Left renal pelvis (tissue), 4 donors: Measurements from ENCODE around the gene TMEM144. TPM values are rescaled to one million over a fixed set of nuclear protein-coding genes. Genes with fewer than 3 reads are reported as not detected.

ENCODE experiments used
- DNase-seq, 4 donors: peaks; one replicate each; pipeline ENCODE4 v3.0.0-alpha.2; 2013; ENCODE audit warnings: low read depth in 4 of 4, low spot score in 3 of 4
- polyA plus RNA-seq, 4 donors: library from polyadenylated mRNA; unstranded; fragments of 120-200 nt; gene quantifications; one replicate each; pipeline ENCODE4 v1.2.1, GENCODE V29; 2013; ENCODE audit not compliant: insufficient read length in 4 of 4

TMEM144 gene
- polyA plus RNA-seq, 4 donors, result 2.1 to 6.2 (median 5.9) TPM

- no peak for DNase-seq
These were observed 81.2 kb downstream of the TMEM144 start for GRCh38 chr4:158291334-158292055.

GRCh38 chr4:158292156-158292555, 81.9 kb downstream of the TMEM144 start:
- DNase-seq, result no peak

GRCh38 chr4:158295053-158295452, 84.8 kb downstream of the TMEM144 start:
- DNase-seq, result no peak

- DNase-seq, result no peak
These were observed 87.6 kb downstream of the TMEM144 start for GRCh38 chr4:158297866-158298265.

GRCh38 chr4:158299459-158300007, 89.2 kb downstream of the TMEM144 start:
- no peak for DNase-seq

- no peak for DNase-seq
These were observed 89.7 kb downstream of the TMEM144 start for GRCh38 chr4:158300012-158300411.

GRCh38 chr4:158302076-158302866, 92.0 kb downstream of the TMEM144 start:
- DNase-seq, result no peak

GRCh38 chr4:158304694-158305093, 94.4 kb downstream of the TMEM144 start:
- no peak for DNase-seq

Other genes starting within 250 kb of the TMEM144 start
- 10 to 100 TPM; 28.0 to 48.4 (median 44.5) TPM for gene GASK1B, start 37.5 kb upstream of the TMEM144 start, polyA plus RNA-seq